Measurements from ENCODE around the gene CNTN1. TPM values are rescaled to one million over a fixed set of nuclear protein-coding genes. Genes with fewer than 3 reads are reported as not detected.

Gene CNTN1
- total RNA-seq, 1 donor, result 0.36 TPM

GRCh38 chr12:40711121-40711520 is 18.9 kb downstream of the CNTN1 start:
- no peak overlapping the region for H3K4me3 ChIP-seq (ENCODE audit: insufficient read depth, low read length)
- no peak for DNase-seq (ENCODE audit: insufficient read length, low spot score, missing footprints)
- no peaks in the 10 kb centered on the region for H3K27me3 ChIP-seq (ENCODE audit: insufficient read depth, low read length)
- TF ChIP-seq, protein P1, sequence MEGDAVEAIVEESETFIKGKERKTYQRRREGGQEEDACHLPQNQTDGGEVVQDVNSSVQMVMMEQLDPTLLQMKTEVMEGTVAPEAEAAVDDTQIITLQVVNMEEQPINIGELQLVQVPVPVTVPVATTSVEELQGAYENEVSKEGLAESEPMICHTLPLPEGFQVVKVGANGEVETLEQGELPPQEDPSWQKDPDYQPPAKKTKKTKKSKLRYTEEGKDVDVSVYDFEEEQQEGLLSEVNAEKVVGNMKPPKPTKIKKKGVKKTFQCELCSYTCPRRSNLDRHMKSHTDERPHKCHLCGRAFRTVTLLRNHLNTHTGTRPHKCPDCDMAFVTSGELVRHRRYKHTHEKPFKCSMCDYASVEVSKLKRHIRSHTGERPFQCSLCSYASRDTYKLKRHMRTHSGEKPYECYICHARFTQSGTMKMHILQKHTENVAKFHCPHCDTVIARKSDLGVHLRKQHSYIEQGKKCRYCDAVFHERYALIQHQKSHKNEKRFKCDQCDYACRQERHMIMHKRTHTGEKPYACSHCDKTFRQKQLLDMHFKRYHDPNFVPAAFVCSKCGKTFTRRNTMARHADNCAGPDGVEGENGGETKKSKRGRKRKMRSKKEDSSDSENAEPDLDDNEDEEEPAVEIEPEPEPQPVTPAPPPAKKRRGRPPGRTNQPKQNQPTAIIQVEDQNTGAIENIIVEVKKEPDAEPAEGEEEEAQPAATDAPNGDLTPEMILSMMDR (IDR thresholded peaks at IDR 0.05; ENCODE audit: extremely low read depth, low read depth, low read length), result no peak
- no peaks in the 10 kb centered on the region for H4K20me1 ChIP-seq (ENCODE audit: insufficient read depth, low read length)
- no peaks in the 10 kb centered on the region for H3K9me3 ChIP-seq (ENCODE audit: low read depth, low read length)
- no peaks in the 10 kb centered on the region for H3K79me2 ChIP-seq (ENCODE audit: insufficient read depth, low read length)
- H3K4me2 ChIP-seq (ENCODE audit: insufficient read depth, low read length), result no peak overlapping the region
- H3K36me3 ChIP-seq (ENCODE audit: insufficient read depth, low read length), result no peaks in the 10 kb centered on the region
- H3K27ac ChIP-seq (ENCODE audit: low read depth, low read length), result no peak overlapping the region
- no peak overlapping the region for H2AFZ ChIP-seq (ENCODE audit: low read length)
- no peaks in the 10 kb centered on the region for H3K4me1 ChIP-seq (ENCODE audit: insufficient read depth, low read length)

DNA sequence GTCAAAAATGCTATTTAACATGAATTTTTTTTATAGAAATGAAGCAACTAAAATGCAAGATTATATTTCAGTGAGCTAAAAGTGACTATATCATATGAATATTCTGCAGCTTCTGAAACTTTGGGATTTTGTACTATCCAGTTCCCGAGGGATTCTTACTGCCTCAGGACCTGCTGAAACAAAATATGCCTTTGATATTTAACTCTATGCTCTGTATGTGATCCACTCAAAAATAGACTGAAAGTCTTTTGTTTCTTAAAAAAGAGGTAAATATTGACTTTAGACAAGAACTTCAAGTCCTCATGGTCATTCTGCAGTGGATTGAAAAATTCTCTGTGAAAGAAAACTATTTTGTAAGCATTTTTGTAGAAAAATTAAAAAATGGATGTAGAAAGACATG is 22.4 kb downstream of the CNTN1 start:
- Histone ChIP-seq H3K4me3 (ENCODE audit: insufficient read depth, low read length) (no peak overlapping the region), H2AFZ (ENCODE audit: low read length) (no peak overlapping the region), H3K79me2 (ENCODE audit: insufficient read depth, low read length) (no peaks in the 10 kb centered on the region), H3K4me2 (ENCODE audit: insufficient read depth, low read length) (no peak overlapping the region), H3K27me3 (ENCODE audit: insufficient read depth, low read length) (no peaks in the 10 kb centered on the region), H3K36me3 (ENCODE audit: insufficient read depth, low read length) (no peaks in the 10 kb centered on the region), H3K4me1 (ENCODE audit: insufficient read depth, low read length) (no peaks in the 10 kb centered on the region), H3K27ac (ENCODE audit: low read depth, low read length) (no peak overlapping the region), H3K9me3 (ENCODE audit: low read depth, low read length) (no peaks in the 10 kb centered on the region), H4K20me1 (ENCODE audit: insufficient read depth, low read length) (no peaks in the 10 kb centered on the region)
- no peak for DNase-seq (ENCODE audit: insufficient read length, low spot score, missing footprints)
- TF ChIP-seq, protein P1 (IDR thresholded peaks at IDR 0.05; ENCODE audit: extremely low read depth, low read depth, low read length), result no peak

- Histone ChIP-seq H3K27me3 (ENCODE audit: insufficient read depth, low read length) (no peaks in the 10 kb centered on the region), H3K4me2 (ENCODE audit: insufficient read depth, low read length) (no peak overlapping the region), H4K20me1 (ENCODE audit: insufficient read depth, low read length) (no peaks in the 10 kb centered on the region), H3K27ac (ENCODE audit: low read depth, low read length) (no peak overlapping the region), H3K36me3 (ENCODE audit: insufficient read depth, low read length) (no peaks in the 10 kb centered on the region), H3K9me3 (ENCODE audit: low read depth, low read length) (no peaks in the 10 kb centered on the region), H2AFZ (ENCODE audit: low read length) (no peak overlapping the region), H3K79me2 (ENCODE audit: insufficient read depth, low read length) (no peaks in the 10 kb centered on the region), H3K4me1 (ENCODE audit: insufficient read depth, low read length) (no peaks in the 10 kb centered on the region), H3K4me3 (ENCODE audit: insufficient read depth, low read length) (no peak overlapping the region)
- no peak for DNase-seq (ENCODE audit: insufficient read length, low spot score, missing footprints)
- TF ChIP-seq, protein P1 (IDR thresholded peaks at IDR 0.05; ENCODE audit: extremely low read depth, low read depth, low read length), result no peak
Observed at GRCh38 chr12:40716037-40716436, 23.8 kb downstream of the CNTN1 start.

GRCh38 chr12:40717576-40717975 is 25.3 kb downstream of the CNTN1 start:
- H3K4me1 ChIP-seq (ENCODE audit: insufficient read depth, low read length), result no peaks in the 10 kb centered on the region
- TF ChIP-seq, protein P1 (IDR thresholded peaks at IDR 0.05; ENCODE audit: extremely low read depth, low read depth, low read length), result no peak
- H3K36me3 ChIP-seq (ENCODE audit: insufficient read depth, low read length), result no peaks in the 10 kb centered on the region
- H3K27me3 ChIP-seq (ENCODE audit: insufficient read depth, low read length), result no peaks in the 10 kb centered on the region
- H4K20me1 ChIP-seq (ENCODE audit: insufficient read depth, low read length), result no peaks in the 10 kb centered on the region
- H3K79me2 ChIP-seq (ENCODE audit: insufficient read depth, low read length), result no peaks in the 10 kb centered on the region
- H3K9me3 ChIP-seq (ENCODE audit: low read depth, low read length), result no peaks in the 10 kb centered on the region
- DNase-seq (ENCODE audit: insufficient read length, low spot score, missing footprints), result no peak
- H3K27ac ChIP-seq (ENCODE audit: low read depth, low read length), result no peak overlapping the region
- H3K4me2 ChIP-seq (ENCODE audit: insufficient read depth, low read length), result no peak overlapping the region
- H2AFZ ChIP-seq (ENCODE audit: low read length), result no peak overlapping the region
- H3K4me3 ChIP-seq (ENCODE audit: insufficient read depth, low read length), result no peak overlapping the region
